GM12878 (cell line): ENCODE results near the gene ARHGAP26. TPM values are rescaled to one million over a fixed set of nuclear protein-coding genes. Genes with fewer than 3 reads are reported as not detected.

Source experiments
- ATF7 ChIP-seq: fragments of 450-650 bp; IDR thresholded peaks from 2 replicates; pipeline ENCODE4 v1.6.1; 2016; ENCODE audit warnings: low read depth, mild to moderate bottlenecking
- CHD1 ChIP-seq: IDR thresholded peaks from 2 replicates; pipeline ENCODE4 v1.6.1; 2012; ENCODE audit warnings: low read depth, low read length, improper control_type of control experiment
- JUND ChIP-seq: IDR thresholded peaks from 2 replicates; pipeline ENCODE4 v1.6.1; 2012; ENCODE audit warnings: low read depth, mild to moderate bottlenecking, low read length, improper control_type of control experiment, moderate library complexity
- MEF2A ChIP-seq: IDR thresholded peaks from 2 replicates; pipeline ENCODE4 v1.6.1; 2011; ENCODE audit warnings: low read depth, mild to moderate bottlenecking, low read length, moderate library complexity; ENCODE audit not compliant: insufficient read depth
- NR2C2 ChIP-seq: IDR thresholded peaks from 2 replicates; pipeline ENCODE4 v1.6.1; 2011; ENCODE audit warnings: borderline replicate concordance, low read depth; ENCODE audit not compliant: control insufficient read depth, insufficient read length
- PML ChIP-seq: IDR thresholded peaks from 2 replicates; pipeline ENCODE4 v1.6.1; 2012; ENCODE audit warnings: low read length, inconsistent platforms
- POLR2AphosphoS5 ChIP-seq: IDR thresholded peaks from 2 replicates; pipeline ENCODE4 v1.6.1; 2011; ENCODE audit warnings: mild to moderate bottlenecking, low read length, inconsistent platforms
- SMARCA5 ChIP-seq: fragments of 450-650 bp; IDR thresholded peaks from 2 replicates; pipeline ENCODE4 v1.6.1; 2017; ENCODE audit warnings: mild to moderate bottlenecking
- ZSCAN29 ChIP-seq: fragments of 450-650 bp; IDR thresholded peaks from 2 replicates; pipeline ENCODE4 v1.6.1; 2017; ENCODE audit warnings: mild to moderate bottlenecking, moderate library complexity
- polyA plus RNA-seq, 11 experiments: library from polyadenylated mRNA; depleted of rRNA in 4 of 11; unstranded in 6 of 11; stranded (reverse) in 5 of 11; fragments of >200 nt; fragmentation: Nextera tagmentation in 4 of 11; fragmentation: Illumina TruSeq in 1 of 11; extraction: Ambion mirVana in 4 of 11; extraction: Trizol in 1 of 11; gene quantifications; 1 replicate in 1 of 11; 2 replicates in 10 of 11; pipeline versions ENCODE4 v1.2.1 to v1.2.3, GENCODE V29; 2011 to 2016; ENCODE audit warnings: inconsistent platforms in 2 of 11, missing spikeins in 2 of 11, low read depth in 1 of 11
- total RNA-seq, 4 experiments: library from RNA; depleted of rRNA in 3 of 4; stranded (reverse); fragments of >200 nt in 3 of 4; fragmentation: Illumina TruSeq in 1 of 4; extraction: Trizol in 1 of 4; gene quantifications; 2 replicates each; pipeline versions ENCODE4 v1.2.1 to v1.2.3, GENCODE V29; 2013 to 2021
- TF ChIP-seq, protein P1 (sequence below): IDR thresholded peaks from 2 replicates; pipeline ENCODE4 v1.6.1; 2012; ENCODE audit warnings: mild to moderate bottlenecking, low read depth, low read length
- TF ChIP-seq, protein P2 (sequence below): IDR thresholded peaks from 2 replicates; pipeline ENCODE4 v1.6.1; 2011; ENCODE audit warnings: low read depth, low read length, improper control_type of control experiment, borderline replicate concordance
- TF ChIP-seq, protein P3 (sequence below): IDR thresholded peaks from 2 replicates; pipeline ENCODE4 v1.6.1; 2011; ENCODE audit warnings: low read depth, mild to moderate bottlenecking, low read length, moderate library complexity, borderline replicate concordance; ENCODE audit errors: extremely low read depth
- TF ChIP-seq, protein P4 (sequence below): IDR thresholded peaks from 2 replicates; pipeline ENCODE4 v1.6.1; 2012; ENCODE audit warnings: low read length, inconsistent platforms
- TF ChIP-seq, protein P5 (sequence below): fragments of 450-650 bp; formaldehyde crosslinking; IDR thresholded peaks from 2 replicates; pipeline ENCODE4 v1.4.0; 2020; ENCODE audit warnings: mild to moderate bottlenecking, moderate library complexity

The ARHGAP26 gene
- total and polyA plus RNA-seq, 10 of the 15 experiments (the other 5 are each of a cell fraction or from before 2014, with no cell fraction given) = 9.4 to 41.5 (median 19.3) TPM

DNA sequence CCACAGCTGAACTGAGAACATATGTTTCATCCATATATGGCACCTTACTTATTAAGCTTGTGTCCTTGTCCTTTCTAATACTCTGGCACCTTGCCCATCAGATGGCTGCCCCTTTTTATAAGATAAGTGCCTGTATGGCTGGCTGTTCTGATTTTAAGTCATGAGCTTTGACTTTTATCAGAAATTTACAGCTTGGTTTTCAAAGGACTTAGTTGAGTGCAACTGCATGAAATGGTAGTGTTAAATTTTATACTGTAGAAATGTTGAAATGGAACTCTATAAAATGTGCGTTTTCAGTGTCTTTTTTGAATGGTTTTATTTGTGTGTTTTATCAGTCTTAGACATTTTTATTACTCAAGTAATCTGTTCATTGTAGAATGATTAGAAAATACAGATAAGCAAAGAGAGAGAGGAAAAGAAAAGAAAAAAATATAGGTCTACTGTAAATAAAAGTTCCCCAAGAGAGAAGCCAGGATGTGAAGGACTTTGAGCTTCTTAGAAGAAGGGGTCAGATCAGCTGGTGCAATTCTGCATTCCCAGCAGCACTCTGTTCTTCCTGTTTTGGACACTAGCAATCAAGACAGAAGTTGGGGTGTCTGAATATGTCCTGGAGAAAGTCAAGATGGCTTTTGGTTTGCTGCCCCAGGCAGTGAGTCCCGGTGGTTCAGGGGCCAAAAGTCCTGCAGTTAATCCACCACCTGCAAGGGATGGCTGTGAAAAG is 38.9 kb downstream of the ARHGAP26 start (continued):
- TF ChIP-seq, protein P1, sequence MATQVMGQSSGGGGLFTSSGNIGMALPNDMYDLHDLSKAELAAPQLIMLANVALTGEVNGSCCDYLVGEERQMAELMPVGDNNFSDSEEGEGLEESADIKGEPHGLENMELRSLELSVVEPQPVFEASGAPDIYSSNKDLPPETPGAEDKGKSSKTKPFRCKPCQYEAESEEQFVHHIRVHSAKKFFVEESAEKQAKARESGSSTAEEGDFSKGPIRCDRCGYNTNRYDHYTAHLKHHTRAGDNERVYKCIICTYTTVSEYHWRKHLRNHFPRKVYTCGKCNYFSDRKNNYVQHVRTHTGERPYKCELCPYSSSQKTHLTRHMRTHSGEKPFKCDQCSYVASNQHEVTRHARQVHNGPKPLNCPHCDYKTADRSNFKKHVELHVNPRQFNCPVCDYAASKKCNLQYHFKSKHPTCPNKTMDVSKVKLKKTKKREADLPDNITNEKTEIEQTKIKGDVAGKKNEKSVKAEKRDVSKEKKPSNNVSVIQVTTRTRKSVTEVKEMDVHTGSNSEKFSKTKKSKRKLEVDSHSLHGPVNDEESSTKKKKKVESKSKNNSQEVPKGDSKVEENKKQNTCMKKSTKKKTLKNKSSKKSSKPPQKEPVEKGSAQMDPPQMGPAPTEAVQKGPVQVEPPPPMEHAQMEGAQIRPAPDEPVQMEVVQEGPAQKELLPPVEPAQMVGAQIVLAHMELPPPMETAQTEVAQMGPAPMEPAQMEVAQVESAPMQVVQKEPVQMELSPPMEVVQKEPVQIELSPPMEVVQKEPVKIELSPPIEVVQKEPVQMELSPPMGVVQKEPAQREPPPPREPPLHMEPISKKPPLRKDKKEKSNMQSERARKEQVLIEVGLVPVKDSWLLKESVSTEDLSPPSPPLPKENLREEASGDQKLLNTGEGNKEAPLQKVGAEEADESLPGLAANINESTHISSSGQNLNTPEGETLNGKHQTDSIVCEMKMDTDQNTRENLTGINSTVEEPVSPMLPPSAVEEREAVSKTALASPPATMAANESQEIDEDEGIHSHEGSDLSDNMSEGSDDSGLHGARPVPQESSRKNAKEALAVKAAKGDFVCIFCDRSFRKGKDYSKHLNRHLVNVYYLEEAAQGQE = no peak
- TF ChIP-seq, protein P2, sequence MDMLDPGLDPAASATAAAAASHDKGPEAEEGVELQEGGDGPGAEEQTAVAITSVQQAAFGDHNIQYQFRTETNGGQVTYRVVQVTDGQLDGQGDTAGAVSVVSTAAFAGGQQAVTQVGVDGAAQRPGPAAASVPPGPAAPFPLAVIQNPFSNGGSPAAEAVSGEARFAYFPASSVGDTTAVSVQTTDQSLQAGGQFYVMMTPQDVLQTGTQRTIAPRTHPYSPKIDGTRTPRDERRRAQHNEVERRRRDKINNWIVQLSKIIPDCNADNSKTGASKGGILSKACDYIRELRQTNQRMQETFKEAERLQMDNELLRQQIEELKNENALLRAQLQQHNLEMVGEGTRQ = no peak
- TF ChIP-seq JUND (no peak), CHD1 (no peak), ATF7 (no peak), NR2C2 (no peak), SMARCA5 (no peak), MEF2A (no peak), POLR2AphosphoS5 (no peak), ZSCAN29 (no peak), PML (no peak)
- TF ChIP-seq, protein P3, sequence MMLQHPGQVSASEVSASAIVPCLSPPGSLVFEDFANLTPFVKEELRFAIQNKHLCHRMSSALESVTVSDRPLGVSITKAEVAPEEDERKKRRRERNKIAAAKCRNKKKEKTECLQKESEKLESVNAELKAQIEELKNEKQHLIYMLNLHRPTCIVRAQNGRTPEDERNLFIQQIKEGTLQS = no peak
- TF ChIP-seq, protein P4, sequence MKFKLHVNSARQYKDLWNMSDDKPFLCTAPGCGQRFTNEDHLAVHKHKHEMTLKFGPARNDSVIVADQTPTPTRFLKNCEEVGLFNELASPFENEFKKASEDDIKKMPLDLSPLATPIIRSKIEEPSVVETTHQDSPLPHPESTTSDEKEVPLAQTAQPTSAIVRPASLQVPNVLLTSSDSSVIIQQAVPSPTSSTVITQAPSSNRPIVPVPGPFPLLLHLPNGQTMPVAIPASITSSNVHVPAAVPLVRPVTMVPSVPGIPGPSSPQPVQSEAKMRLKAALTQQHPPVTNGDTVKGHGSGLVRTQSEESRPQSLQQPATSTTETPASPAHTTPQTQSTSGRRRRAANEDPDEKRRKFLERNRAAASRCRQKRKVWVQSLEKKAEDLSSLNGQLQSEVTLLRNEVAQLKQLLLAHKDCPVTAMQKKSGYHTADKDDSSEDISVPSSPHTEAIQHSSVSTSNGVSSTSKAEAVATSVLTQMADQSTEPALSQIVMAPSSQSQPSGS = no peak
- TF ChIP-seq, protein P5, sequence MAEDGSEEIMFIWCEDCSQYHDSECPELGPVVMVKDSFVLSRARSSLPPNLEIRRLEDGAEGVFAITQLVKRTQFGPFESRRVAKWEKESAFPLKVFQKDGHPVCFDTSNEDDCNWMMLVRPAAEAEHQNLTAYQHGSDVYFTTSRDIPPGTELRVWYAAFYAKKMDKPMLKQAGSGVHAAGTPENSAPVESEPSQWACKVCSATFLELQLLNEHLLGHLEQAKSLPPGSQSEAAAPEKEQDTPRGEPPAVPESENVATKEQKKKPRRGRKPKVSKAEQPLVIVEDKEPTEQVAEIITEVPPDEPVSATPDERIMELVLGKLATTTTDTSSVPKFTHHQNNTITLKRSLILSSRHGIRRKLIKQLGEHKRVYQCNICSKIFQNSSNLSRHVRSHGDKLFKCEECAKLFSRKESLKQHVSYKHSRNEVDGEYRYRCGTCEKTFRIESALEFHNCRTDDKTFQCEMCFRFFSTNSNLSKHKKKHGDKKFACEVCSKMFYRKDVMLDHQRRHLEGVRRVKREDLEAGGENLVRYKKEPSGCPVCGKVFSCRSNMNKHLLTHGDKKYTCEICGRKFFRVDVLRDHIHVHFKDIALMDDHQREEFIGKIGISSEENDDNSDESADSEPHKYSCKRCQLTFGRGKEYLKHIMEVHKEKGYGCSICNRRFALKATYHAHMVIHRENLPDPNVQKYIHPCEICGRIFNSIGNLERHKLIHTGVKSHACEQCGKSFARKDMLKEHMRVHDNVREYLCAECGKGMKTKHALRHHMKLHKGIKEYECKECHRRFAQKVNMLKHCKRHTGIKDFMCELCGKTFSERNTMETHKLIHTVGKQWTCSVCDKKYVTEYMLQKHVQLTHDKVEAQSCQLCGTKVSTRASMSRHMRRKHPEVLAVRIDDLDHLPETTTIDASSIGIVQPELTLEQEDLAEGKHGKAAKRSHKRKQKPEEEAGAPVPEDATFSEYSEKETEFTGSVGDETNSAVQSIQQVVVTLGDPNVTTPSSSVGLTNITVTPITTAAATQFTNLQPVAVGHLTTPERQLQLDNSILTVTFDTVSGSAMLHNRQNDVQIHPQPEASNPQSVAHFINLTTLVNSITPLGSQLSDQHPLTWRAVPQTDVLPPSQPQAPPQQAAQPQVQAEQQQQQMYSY (CRISPR knock-in tag) = no peak
